ENCODE measurements around the gene CCNF.
"Not testable (repeated sequence)": the region's sequence is repeated elsewhere in the genome, so short reads cannot be mapped to it uniquely, and the experiment has no call there.

The CCNF gene, protein sequence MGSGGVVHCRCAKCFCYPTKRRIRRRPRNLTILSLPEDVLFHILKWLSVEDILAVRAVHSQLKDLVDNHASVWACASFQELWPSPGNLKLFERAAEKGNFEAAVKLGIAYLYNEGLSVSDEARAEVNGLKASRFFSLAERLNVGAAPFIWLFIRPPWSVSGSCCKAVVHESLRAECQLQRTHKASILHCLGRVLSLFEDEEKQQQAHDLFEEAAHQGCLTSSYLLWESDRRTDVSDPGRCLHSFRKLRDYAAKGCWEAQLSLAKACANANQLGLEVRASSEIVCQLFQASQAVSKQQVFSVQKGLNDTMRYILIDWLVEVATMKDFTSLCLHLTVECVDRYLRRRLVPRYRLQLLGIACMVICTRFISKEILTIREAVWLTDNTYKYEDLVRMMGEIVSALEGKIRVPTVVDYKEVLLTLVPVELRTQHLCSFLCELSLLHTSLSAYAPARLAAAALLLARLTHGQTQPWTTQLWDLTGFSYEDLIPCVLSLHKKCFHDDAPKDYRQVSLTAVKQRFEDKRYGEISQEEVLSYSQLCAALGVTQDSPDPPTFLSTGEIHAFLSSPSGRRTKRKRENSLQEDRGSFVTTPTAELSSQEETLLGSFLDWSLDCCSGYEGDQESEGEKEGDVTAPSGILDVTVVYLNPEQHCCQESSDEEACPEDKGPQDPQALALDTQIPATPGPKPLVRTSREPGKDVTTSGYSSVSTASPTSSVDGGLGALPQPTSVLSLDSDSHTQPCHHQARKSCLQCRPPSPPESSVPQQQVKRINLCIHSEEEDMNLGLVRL

DNA sequence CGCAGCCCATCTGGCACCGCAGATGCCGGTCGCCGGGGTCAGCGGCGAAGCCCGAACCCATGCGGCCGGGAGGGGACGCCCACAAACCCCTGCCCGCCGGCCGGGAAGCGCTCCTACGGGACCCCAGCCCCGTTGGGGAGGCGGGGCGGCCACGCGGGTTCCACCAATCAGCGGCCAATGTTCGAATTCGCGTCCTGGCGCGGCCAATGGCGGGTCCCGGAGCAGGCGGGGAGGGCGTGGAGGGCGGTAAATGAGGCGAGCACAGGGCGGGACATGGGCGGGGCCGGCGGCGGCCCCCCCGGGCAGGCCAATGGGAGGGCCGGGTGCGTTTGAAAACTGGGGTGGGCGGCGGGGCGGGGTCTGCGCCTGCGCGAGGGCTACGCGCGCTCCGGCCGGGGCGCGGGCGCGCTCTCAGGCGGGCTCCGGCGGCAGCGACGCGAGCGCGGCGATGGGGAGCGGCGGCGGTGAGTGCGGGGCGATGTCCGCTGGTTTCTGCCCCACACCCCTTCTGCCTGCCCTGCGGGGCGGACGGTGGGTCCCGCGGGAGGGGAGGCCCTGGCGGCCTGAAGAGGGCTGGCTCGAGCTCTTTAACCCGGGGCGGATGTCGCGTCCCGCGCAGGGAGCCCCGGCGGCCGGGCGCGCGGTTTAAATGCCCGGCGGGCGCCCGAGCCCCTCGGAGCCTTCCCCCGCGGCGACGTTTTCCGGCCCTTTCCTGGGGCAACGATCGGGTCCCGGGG is at the start of gene CCNF:
TSS of gene CCNF (plus strand) at position 414 of the 737 bp plus-strand sequence. CDS start at position 449, 35 bp downstream.
- Histone ChIP-seq H3K9me3 (ENCODE audit: control insufficient read depth, low read length) (no peaks in the 10 kb centered on the region), H3K27me3 (replicated peaks; ENCODE audit: control insufficient read depth, insufficient read depth, low read length) (no peaks in the 10 kb centered on the region), H3K36me3 (ENCODE audit: control insufficient read depth, insufficient read depth, low read length, severe bottlenecking) (peaks cover 9% of the 10 kb centered on the region), H3K9ac (ENCODE audit: low read length) (peak within 1 kb of the TSS; percentile 77), H3K4me3 (ENCODE audit: low read length) (peak within 1 kb of the TSS; percentile 83), H3K4me1 (ENCODE audit: control insufficient read depth, insufficient read depth, low read length) (peaks cover 7% of the 10 kb centered on the region)
- peak; percentile 98 for DNase-seq (ENCODE audit: low read depth)

DNA sequence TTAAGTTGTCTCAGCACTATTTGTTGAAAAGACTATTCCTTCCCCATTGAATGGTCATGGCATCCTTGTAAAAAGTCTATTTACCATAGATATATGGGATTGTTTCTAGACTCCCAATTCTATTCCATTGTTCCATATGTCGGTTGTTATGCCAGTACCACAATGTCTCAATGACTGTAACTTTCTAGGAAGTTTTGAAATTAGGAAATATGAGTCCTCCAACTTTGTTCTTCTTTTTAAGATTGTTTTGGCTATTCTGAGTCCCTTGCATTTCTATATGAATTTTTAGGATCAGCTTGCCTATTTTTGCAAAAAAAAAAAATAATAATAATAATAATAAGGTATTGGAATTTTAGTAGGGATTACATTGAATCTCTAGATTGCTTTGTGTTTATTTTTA is 45.7 kb upstream of the CCNF start:
- Histone ChIP-seq H3K9me3 (ENCODE audit: control insufficient read depth, low read length) (no peaks in the 10 kb centered on the region), H3K4me1 (ENCODE audit: control insufficient read depth, insufficient read depth, low read length) (peaks cover 8% of the 10 kb centered on the region), H3K9ac (ENCODE audit: low read length) (no peak overlapping the region), H3K36me3 (ENCODE audit: control insufficient read depth, insufficient read depth, low read length, severe bottlenecking) (no peaks in the 10 kb centered on the region), H3K4me3 (ENCODE audit: low read length) (no peak overlapping the region), H3K27me3 (replicated peaks; ENCODE audit: control insufficient read depth, insufficient read depth, low read length) (no peaks in the 10 kb centered on the region)
- no peak for DNase-seq (ENCODE audit: low read depth)

DNA sequence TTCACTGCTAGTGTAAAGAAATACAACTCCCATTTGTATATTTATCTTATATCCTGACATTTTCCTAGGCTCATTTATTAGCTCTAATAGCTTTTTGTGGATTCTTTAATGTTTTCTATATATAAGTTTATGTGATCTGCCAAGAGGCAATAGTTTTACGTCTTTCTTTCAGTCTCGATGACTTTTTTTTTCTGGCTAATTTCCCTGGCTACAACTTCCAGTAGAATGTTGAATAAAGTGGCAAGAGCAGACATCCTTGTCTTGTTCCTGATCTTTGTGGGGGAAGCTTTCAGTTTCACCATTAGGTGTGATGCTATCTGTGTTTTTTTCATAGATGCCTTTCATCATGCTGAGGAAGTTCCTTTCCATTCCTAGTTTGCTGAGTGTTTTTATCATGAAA is 44.8 kb upstream of the CCNF start:
- no peaks in the 10 kb centered on the region for H3K27me3 ChIP-seq (replicated peaks; ENCODE audit: control insufficient read depth, insufficient read depth, low read length)
- peaks cover 3% of the 10 kb centered on the region for H3K9me3 ChIP-seq (ENCODE audit: control insufficient read depth, low read length)
- no peaks in the 10 kb centered on the region for H3K36me3 ChIP-seq (ENCODE audit: control insufficient read depth, insufficient read depth, low read length, severe bottlenecking)
- H3K4me1 ChIP-seq (ENCODE audit: control insufficient read depth, insufficient read depth, low read length), result peaks cover 8% of the 10 kb centered on the region
- no peak overlapping the region for H3K4me3 ChIP-seq (ENCODE audit: low read length)
- no peak for DNase-seq (ENCODE audit: low read depth)
- no peak overlapping the region for H3K9ac ChIP-seq (ENCODE audit: low read length)

DNA sequence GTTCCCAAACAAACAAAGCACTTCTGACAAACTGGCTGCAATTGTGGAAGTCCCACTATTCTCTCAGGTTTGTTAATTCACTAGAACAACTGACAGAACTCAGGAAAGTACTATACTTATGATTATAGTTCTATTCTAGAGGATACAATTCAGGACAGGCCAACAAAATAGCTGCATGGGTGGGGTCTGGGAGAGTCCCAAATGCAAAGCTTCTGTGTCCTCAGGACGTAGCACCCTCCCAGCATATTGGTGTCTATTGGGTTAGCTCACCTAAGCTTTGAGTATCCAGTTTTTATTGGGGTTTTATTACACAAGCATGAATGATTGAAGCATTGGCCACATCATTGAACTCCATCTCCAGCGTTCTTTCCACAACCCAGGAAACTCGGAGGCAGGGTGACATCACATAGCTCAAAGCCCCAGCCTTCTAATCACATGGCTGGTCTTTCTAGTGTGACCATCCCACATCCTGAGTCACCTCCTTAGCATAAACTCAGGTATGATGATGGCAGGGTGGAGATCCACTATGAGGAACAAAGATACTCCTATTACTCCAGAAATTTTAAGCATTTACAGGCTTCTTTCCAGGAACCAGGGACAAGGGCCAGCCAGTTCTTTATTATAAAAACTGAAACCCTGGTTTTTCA is 43.9 kb upstream of the CCNF start:
- no peak for DNase-seq (ENCODE audit: low read depth)

DNA sequence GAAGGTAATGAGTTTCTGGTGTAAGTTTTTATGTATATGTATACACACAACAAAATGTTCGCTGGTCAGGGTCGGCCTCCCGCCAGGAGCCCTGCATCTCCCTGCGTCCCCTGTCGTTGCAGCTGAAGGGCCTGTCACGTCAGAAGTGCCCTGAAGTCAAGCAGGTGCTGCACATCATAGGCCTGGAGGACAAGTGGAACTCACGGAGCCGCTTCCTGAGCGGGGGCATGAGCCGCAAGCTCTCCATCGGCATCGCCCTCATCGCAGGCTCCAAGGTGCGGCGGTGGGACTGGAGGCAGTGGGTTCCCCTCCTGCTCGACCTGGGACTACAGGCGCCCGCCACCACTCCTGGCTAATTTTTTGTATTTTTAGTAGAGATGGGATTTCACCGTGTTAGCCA is 43.3 kb upstream of the CCNF start:
- H3K9me3 ChIP-seq (ENCODE audit: control insufficient read depth, low read length); H3K4me1 ChIP-seq (ENCODE audit: control insufficient read depth, insufficient read depth, low read length); DNase-seq (ENCODE audit: low read depth); H3K4me3 ChIP-seq (ENCODE audit: low read length); H3K36me3 ChIP-seq (ENCODE audit: control insufficient read depth, insufficient read depth, low read length, severe bottlenecking); H3K9ac ChIP-seq (ENCODE audit: low read length); H3K27me3 ChIP-seq (replicated peaks; ENCODE audit: control insufficient read depth, insufficient read depth, low read length): not testable (repeated sequence)

More for the DNA sequence above, 43.9 kb upstream of the CCNF start:
- Histone ChIP-seq H3K4me1 (ENCODE audit: control insufficient read depth, insufficient read depth, low read length) (peaks cover 3% of the 10 kb centered on the region), H3K27me3 (replicated peaks; ENCODE audit: control insufficient read depth, insufficient read depth, low read length) (no peaks in the 10 kb centered on the region), H3K9ac (ENCODE audit: low read length) (no peak overlapping the region), H3K36me3 (ENCODE audit: control insufficient read depth, insufficient read depth, low read length, severe bottlenecking) (no peaks in the 10 kb centered on the region), H3K9me3 (ENCODE audit: control insufficient read depth, low read length) (peaks cover 3% of the 10 kb centered on the region), H3K4me3 (ENCODE audit: low read length) (no peak overlapping the region)

DNA sequence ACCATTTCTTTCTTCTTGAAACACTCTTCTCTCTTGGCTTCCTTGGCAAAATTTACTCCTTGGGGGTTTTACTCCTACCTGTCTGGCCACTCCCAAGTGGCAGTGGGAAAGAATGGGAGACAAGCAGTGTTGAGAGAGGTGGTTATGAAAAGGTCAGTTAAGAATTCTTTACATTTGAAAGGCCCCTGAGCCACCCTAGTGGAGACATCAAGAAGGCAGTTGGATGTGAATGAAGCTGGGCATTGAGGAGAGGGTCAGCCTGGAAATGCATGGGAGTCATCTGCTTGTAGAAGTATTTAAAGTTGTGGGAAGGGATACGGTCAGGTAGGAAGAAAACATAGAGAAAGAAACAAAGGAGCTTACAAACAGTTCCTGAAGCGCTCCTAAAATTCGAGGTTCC is 42.3 kb upstream of the CCNF start:
- H3K27me3 ChIP-seq (replicated peaks; ENCODE audit: control insufficient read depth, insufficient read depth, low read length), result no peaks in the 10 kb centered on the region
- no peak for DNase-seq (ENCODE audit: low read depth)
- H3K9ac ChIP-seq (ENCODE audit: low read length), result no peak overlapping the region
- peaks cover 3% of the 10 kb centered on the region for H3K9me3 ChIP-seq (ENCODE audit: control insufficient read depth, low read length)
- peaks cover 3% of the 10 kb centered on the region for H3K4me1 ChIP-seq (ENCODE audit: control insufficient read depth, insufficient read depth, low read length)
- H3K4me3 ChIP-seq (ENCODE audit: low read length), result no peak overlapping the region
- no peaks in the 10 kb centered on the region for H3K36me3 ChIP-seq (ENCODE audit: control insufficient read depth, insufficient read depth, low read length, severe bottlenecking)

DNA sequence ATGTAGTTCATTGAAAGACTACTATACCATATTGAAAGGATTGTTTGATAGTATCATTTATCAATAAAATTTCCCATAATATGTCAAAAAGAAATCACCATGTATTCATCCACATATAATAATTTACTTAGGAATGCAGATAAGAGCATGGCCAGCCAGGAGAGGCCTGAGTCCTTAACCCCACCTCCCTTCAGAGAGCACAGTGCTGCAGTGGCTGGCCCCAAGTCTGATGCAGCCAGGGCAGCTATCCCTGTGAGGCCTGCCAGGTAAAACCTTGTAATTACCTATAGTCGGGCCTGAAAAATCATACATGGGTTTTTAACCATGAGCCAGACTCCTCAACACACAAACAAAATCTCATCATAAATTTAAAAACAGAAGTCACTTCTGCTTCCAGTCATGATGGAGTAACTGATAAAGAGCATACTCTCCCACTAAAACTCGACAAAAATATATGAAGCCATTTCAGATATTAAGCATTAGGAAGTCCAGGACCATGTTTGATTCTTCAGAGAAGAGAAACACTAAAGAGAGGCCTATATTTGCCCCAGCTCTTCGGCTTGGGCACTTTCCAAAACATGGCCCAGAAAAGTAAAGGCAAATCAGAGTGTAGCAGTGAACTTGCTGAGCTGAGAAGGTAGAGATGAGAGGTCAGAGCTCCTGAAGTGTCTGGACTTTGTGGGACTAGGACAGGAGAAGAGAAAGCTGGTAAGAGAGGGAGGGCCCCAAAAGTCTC is 40.9 kb upstream of the CCNF start:
- no peak for DNase-seq (ENCODE audit: low read depth)
- Histone ChIP-seq H3K4me3 (ENCODE audit: low read length) (no peak overlapping the region), H3K36me3 (ENCODE audit: control insufficient read depth, insufficient read depth, low read length, severe bottlenecking) (no peaks in the 10 kb centered on the region)

DNA sequence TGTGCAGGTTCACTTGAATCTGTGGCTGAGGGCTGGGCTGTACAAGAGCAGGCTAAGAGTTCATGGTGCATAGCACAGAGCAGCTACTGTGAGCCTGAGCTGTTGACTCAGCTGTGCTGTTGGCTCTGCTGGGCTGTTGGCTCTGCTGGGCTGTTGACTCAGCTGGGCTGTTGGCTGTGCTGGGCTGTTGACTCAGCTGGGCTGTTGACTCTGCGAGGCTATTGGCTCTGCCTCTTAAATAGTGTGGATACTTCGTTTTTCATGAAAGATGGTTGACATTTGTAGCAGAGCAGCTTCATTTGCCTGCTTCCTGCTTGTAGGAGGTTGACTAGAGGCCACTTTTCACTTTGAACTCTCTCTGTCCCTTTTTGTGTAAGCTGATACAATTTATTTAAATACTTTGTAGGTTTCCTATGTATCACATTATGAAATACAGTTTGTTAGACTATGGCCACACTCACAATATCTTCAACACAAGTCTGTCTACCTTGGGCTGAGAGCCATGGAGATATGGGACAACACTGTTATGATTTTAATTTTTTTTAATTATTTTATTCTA is 40.3 kb upstream of the CCNF start:
- Histone ChIP-seq H3K4me3 (ENCODE audit: low read length) (no peak overlapping the region), H3K36me3 (ENCODE audit: control insufficient read depth, insufficient read depth, low read length, severe bottlenecking) (no peaks in the 10 kb centered on the region), H3K27me3 (replicated peaks; ENCODE audit: control insufficient read depth, insufficient read depth, low read length) (no peaks in the 10 kb centered on the region), H3K4me1 (ENCODE audit: control insufficient read depth, insufficient read depth, low read length) (peaks cover 3% of the 10 kb centered on the region), H3K9ac (ENCODE audit: low read length) (no peak overlapping the region), H3K9me3 (ENCODE audit: control insufficient read depth, low read length) (peaks cover 3% of the 10 kb centered on the region)
- DNase-seq (ENCODE audit: low read depth), result no peak

More for the DNA sequence above, 40.9 kb upstream of the CCNF start:
- Histone ChIP-seq H3K4me1 (ENCODE audit: control insufficient read depth, insufficient read depth, low read length) (peaks cover 3% of the 10 kb centered on the region), H3K9me3 (ENCODE audit: control insufficient read depth, low read length) (peaks cover 3% of the 10 kb centered on the region), H3K27me3 (replicated peaks; ENCODE audit: control insufficient read depth, insufficient read depth, low read length) (no peaks in the 10 kb centered on the region), H3K9ac (ENCODE audit: low read length) (no peak overlapping the region)

DNA sequence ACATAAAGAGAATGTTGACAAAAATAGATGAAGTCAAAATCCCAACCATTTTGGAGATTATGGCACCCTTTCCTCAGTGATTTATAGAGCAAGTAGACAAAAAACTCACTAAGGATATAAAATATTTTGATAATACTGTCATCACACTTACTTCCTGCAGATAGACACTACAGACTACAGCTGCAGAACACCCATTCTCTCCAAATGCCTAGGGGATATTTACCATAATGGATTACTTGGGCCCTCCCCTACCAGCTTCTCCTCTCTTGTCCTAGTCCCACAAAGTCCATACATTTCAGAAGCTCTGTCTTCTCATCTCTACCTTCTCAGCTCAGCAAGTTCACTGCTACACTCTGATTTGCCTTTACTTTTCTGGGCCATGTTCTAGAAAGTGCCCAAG is 37.2 kb upstream of the CCNF start:
- Histone ChIP-seq H3K36me3 (ENCODE audit: control insufficient read depth, insufficient read depth, low read length, severe bottlenecking) (no peaks in the 10 kb centered on the region), H3K9ac (ENCODE audit: low read length) (no peak overlapping the region), H3K9me3 (ENCODE audit: control insufficient read depth, low read length) (peaks cover 3% of the 10 kb centered on the region), H3K4me1 (ENCODE audit: control insufficient read depth, insufficient read depth, low read length) (no peaks in the 10 kb centered on the region), H3K4me3 (ENCODE audit: low read length) (no peak overlapping the region), H3K27me3 (replicated peaks; ENCODE audit: control insufficient read depth, insufficient read depth, low read length) (peaks cover 4% of the 10 kb centered on the region)
- no peak for DNase-seq (ENCODE audit: low read depth)

DNA sequence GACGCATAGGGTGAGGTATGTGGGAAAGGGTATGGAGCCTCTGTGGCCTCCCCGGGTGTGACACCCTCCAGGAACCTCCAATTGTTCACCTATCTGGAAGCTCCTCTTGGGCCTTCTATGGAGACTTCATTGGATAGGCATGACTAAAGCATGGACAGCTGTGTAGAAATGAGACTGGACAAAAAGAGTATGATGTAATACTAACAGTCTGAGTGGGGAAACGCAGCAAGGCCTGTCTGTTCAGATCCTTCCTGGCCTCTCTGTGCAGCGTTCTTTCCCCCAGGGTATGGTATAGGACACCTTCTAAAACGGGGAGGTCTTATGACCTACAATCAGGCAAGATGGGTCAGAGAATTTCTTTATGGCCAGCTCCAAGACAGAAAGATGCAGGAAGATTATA is 30.7 kb upstream of the CCNF start:
- Histone ChIP-seq H3K4me3 (ENCODE audit: low read length) (no peak overlapping the region), H3K9ac (ENCODE audit: low read length) (no peak overlapping the region), H3K4me1 (ENCODE audit: control insufficient read depth, insufficient read depth, low read length) (no peaks in the 10 kb centered on the region), H3K36me3 (ENCODE audit: control insufficient read depth, insufficient read depth, low read length, severe bottlenecking) (no peaks in the 10 kb centered on the region), H3K27me3 (replicated peaks; ENCODE audit: control insufficient read depth, insufficient read depth, low read length) (peaks cover 4% of the 10 kb centered on the region), H3K9me3 (ENCODE audit: control insufficient read depth, low read length) (no peaks in the 10 kb centered on the region)
- DNase-seq (ENCODE audit: low read depth), result no peak

Data from adipocyte (in vitro differentiated cells).